Activated effector memory CD4-positive, alpha-beta T cell treated with anti-CD3 and anti-CD28 coated beads, Interleukin-2, amount 50 U/mL, for 16 hours (primary cell): Measurements from ENCODE around the gene GPR25.
A peak's percentile ranks its signal among the peaks of the same experiment; 100 is the strongest.

Source experiments
- DNase-seq: peaks from one replicate; pipeline ENCODE4 v3.0.0-alpha.2; 2020

Gene GPR25

GRCh38 chr1:200916681-200917080 lies 43.9 kb downstream of the GPR25 start:
- DNase-seq: peak; percentile 52

GRCh38 chr1:200917291-200917817 lies 44.6 kb downstream of the GPR25 start:
- peak; percentile 41 for DNase-seq

- peak; percentile 2 for DNase-seq
Observed at GRCh38 chr1:200918006-200918405, 45.2 kb downstream of the GPR25 start.

- DNase-seq: no peak
Observed at GRCh38 chr1:200919386-200919785, 46.6 kb downstream of the GPR25 start.

GRCh38 chr1:200921571-200922110 lies 48.9 kb downstream of the GPR25 start:
- DNase-seq: peak; percentile 27

GRCh38 chr1:200922406-200922805 lies 49.6 kb downstream of the GPR25 start:
- peak; percentile 6 for DNase-seq

- DNase-seq: no peak
Observed at GRCh38 chr1:200923601-200924000, 50.8 kb downstream of the GPR25 start.
